ENCODE data around the gene KCND2.

KCND2 gene

GRCh38 chr7:120783721-120784120, 510.7 kb downstream of the KCND2 start:
- no peak for TF ChIP-seq JUND (IDR thresholded peaks at IDR 0.05; ENCODE audit: low read depth)
- DNase-seq (ENCODE audit: low read depth in 1 of 2, low spot score in 1 of 2): no peak
- in situ Hi-C loops (cut with HindIII; ENCODE audit: low pct_unique_long_range_greater_than_20kb, low sequenced_read_pairs): no loop called here

- in situ Hi-C loops (cut with HindIII; ENCODE audit: low pct_unique_long_range_greater_than_20kb, low sequenced_read_pairs): no loop called here
- no peak for TF ChIP-seq JUND (IDR thresholded peaks at IDR 0.05; ENCODE audit: low read depth)
- no peak for DNase-seq (ENCODE audit: low read depth in 1 of 2, low spot score in 1 of 2)
Measured at GRCh38 chr7:120785095-120785494, 512.1 kb downstream of the KCND2 start.

DNA sequence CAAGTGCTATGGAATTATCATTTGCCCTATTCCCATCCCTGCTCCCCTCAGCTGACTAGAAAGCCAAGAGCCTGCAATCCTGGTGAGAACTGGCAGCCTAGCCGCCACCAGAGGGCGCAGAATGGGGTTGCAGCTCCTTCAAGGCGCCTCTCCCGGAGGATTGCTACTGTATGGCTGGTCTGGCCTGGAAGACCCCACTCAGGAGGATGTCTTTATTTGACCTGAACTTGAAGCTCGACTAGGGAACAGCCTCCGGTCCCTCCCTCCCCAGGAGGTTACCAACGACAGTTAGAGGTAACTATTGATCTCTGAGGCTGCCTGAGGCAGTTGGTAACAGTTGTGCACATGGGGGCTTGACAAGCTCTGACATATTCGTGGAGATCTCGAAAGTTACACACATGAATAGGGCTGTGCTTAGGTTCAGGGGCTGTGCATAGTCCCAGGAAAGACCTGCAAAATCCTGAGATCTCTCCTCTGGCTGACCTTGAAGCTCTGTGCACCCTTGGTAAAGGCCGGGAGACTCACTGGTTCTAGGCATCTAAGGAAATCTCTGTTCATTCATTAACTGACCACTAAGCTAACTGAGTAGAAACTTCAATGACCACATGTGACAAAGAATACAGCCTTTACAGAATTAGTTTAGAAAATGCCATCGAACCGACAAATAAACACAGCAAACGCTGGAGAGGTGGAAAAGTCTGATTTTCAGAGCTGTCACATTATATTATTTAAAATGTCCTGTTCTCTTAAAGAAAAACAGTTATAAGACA, 519.3 kb downstream of the KCND2 start:
- TF ChIP-seq JUND (IDR thresholded peaks at IDR 0.05; ENCODE audit: low read depth): no peak
- in situ Hi-C loops (cut with HindIII; ENCODE audit: low pct_unique_long_range_greater_than_20kb, low sequenced_read_pairs): no loop called here
- DNase-seq (ENCODE audit: low read depth in 1 of 2, low spot score in 1 of 2): peak; percentile 18 to 74

GRCh38 chr7:120792861-120793130, 519.8 kb downstream of the KCND2 start:
- in situ Hi-C loops (cut with HindIII; ENCODE audit: low pct_unique_long_range_greater_than_20kb, low sequenced_read_pairs): no loop called here
- DNase-seq (ENCODE audit: low read depth in 1 of 2, low spot score in 1 of 2): no peak
- TF ChIP-seq JUND (IDR thresholded peaks at IDR 0.05; ENCODE audit: low read depth): no peak

DNA sequence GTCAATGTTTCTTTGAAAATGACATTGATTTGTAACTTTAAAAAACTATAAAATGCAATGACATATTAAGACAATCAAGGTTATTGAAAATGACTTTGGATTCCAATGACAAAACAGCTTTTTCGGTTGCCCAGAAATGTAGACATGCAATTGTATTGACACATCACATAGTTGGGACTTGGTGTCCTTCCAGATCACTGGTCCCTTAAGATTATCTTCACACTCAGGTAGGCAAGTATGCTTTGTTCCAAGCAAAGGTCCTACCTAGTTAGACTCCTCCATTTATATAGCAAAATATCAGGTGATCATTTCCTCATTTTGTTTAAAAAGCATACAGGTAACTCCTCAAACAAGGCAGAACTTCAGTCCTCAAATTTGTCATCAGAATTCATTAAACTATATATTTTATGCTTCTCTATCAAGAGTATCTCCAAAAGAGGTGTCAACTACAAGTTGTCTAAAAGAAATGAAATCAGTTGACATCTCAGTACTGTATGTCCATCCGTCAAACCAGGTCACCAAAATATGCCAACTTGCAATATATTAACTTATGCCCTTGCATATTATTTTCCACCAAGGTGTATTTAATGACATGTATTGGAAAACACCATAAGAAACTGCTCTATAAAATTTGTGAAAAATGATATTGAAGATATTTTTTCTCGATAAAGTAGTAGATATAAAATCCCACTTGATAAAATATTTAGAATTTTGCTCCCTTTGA, 520.4 kb downstream of the KCND2 start:
- in situ Hi-C loops (cut with HindIII; ENCODE audit: low pct_unique_long_range_greater_than_20kb, low sequenced_read_pairs): no loop called here

DNA sequence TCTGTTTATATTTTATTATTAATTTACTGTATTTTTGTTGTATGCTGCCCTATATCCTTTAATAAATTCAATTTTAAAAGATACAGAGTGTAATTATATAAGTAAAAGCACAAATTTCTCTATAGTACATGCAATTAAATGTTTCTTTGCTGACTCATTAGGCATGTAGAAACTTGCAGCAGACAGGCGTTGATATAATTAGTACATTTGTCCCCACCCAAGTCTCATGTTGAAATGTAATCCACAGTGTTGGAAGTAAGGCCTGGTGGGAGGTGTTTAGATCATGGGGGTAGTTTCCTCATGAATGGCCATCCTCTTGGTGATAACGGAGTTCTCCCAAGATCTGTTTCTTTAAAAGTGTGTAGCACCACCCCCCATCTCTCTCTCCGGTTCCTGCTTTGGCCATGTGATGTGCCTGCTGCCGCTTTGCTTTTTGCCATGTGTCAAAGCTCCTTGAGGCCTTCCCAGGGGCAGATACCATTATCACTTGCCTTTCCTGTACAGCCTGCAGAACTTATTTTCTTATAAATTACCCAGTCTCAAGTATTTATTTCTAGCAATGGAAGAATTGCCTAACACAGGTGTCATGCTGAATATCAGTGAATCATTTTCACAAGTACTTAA, 521.2 kb downstream of the KCND2 start:
- TF ChIP-seq JUND (IDR thresholded peaks at IDR 0.05; ENCODE audit: low read depth): no peak
- no peak for DNase-seq (ENCODE audit: low read depth in 1 of 2, low spot score in 1 of 2)
- in situ Hi-C loops (cut with HindIII; ENCODE audit: low pct_unique_long_range_greater_than_20kb, low sequenced_read_pairs): no loop called here

More for the DNA sequence above, 520.4 kb downstream of the KCND2 start:
- no peak for TF ChIP-seq JUND (IDR thresholded peaks at IDR 0.05; ENCODE audit: low read depth)
- DNase-seq (ENCODE audit: low read depth in 1 of 2, low spot score in 1 of 2): no peak

DNA sequence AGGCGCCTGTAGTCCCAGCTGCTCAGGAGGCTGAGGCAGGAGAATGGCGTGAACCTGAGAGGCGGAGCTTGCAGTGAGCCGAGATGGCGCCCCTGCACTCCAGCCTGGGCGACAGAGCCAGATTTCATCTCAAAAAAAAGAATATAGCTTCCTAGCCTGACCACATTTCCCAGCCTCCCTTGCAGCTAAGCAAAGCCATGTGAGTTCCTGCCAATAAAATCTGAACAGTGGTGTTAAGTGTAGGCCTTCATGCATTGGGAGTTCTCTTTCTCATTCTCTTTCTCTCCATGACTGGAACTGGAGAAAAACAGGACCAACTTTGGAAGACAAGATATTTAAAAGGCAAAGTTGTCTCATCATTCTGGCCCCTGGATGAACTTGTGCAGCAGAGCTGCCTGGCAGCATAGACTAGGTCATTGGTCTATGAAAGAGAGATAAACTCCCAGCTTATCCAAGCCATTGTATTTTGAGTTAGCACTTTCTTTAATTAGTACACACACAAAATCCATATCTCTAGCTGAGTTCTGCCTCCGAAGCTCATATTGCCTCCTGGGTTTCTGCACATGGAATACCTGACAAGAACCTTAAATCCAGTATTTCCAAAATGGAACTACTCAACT, 524.2 kb downstream of the KCND2 start:
- in situ Hi-C loops (cut with HindIII; ENCODE audit: low pct_unique_long_range_greater_than_20kb, low sequenced_read_pairs): no loop called here
- DNase-seq (ENCODE audit: low read depth in 1 of 2, low spot score in 1 of 2): no peak
- no peak for TF ChIP-seq JUND (IDR thresholded peaks at IDR 0.05; ENCODE audit: low read depth)

DNA sequence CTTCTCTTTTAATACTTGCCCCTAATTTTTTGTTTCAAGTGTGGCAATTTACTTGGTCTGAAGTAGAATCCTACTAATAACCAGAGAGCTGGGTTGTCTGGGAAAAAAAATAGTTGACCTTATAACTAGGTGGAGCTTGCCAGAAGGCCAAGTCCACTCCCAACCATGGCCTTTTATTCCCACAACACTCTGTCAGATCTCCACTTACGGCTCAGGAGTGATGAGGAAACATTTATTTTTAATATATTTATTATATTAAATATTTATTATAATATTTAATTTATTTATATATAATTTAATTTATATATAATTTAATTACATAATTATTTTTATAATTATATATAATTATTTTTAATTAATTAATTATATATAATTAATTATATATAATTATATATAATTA, 526.2 kb downstream of the KCND2 start:
- in situ Hi-C loops (cut with HindIII; ENCODE audit: low pct_unique_long_range_greater_than_20kb, low sequenced_read_pairs): no loop called here
- no peak for DNase-seq (ENCODE audit: low read depth in 1 of 2, low spot score in 1 of 2)
- TF ChIP-seq JUND (IDR thresholded peaks at IDR 0.05; ENCODE audit: low read depth): no peak

All from T47D (cell line).